Measurements from ENCODE around the gene APOOL. TPM values are rescaled to one million over a fixed set of nuclear protein-coding genes. Genes with fewer than 3 reads are reported as not detected.
A peak's percentile ranks its signal among the peaks of the same experiment; 100 is the strongest.

Gene APOOL
- total and polyA plus RNA-seq, 9 of the 15 experiments (the other 6 are each of a cell fraction or from before 2014, with no cell fraction given) = 4.6 to 20.5 (median 10.2) TPM

GRCh38 chrX:85003655-85004244 lies at the start of gene APOOL (continued):
- TF ChIP-seq DDX20 (tag; IDR thresholded peaks at IDR 0.05; ENCODE audit: low read depth) (no peak), HOXB6 (CRISPR knock-in tag; IDR thresholded peaks at IDR 0.05; ENCODE audit: borderline replicate concordance) (no peak), SMARCA5 (IDR thresholded peaks at IDR 0.05) (no peak), ZNF175 (CRISPR knock-in tag; IDR thresholded peaks at IDR 0.05; ENCODE audit: low read depth) (no peak), GMEB1 (CRISPR knock-in tag; IDR thresholded peaks at IDR 0.05) (no peak), E2F5 (CRISPR knock-in tag; IDR thresholded peaks at IDR 0.05) (no peak), RBM14 (IDR thresholded peaks at IDR 0.05; ENCODE audit: borderline replicate concordance, insufficient read depth, low read depth, low read length) (no peak), MAFK (IDR thresholded peaks at IDR 0.05; ENCODE audit: low read length) (no peak), LEF1 (IDR thresholded peaks at IDR 0.05) (no peak), MCM3 (IDR thresholded peaks at IDR 0.05) (no peak), CHD1 (IDR thresholded peaks at IDR 0.05; ENCODE audit: low read length) (no peak), ZNF75A (CRISPR knock-in tag; IDR thresholded peaks at IDR 0.05) (no peak), KAT7 (CRISPR knock-in tag; IDR thresholded peaks at IDR 0.05; ENCODE audit: borderline replicate concordance) (0 out of 2 replicates have a peak, but pooled peaks have one; percentile 32), OTX1 (CRISPR knock-in tag; IDR thresholded peaks at IDR 0.05) (0 out of 2 replicates have a peak, but pooled peaks have one; percentile 21), TFAP4 (CRISPR knock-in tag; IDR thresholded peaks at IDR 0.05; ENCODE audit: borderline replicate concordance) (peak; percentile 98), KLF1 (tag; IDR thresholded peaks at IDR 0.05) (no peak), SAFB2 (IDR thresholded peaks at IDR 0.05; ENCODE audit: borderline replicate concordance, low read depth, low read length, severe bottlenecking) (no peak), THRB (CRISPR knock-in tag; conservative IDR thresholded peaks at IDR 0.05) (no peak), HES1 (IDR thresholded peaks at IDR 0.05; ENCODE audit: low read depth) (no peak), ZNF316 (IDR thresholded peaks at IDR 0.05) (no peak), ADNP (tag; IDR thresholded peaks at IDR 0.05) (no peak), CEBPG (CRISPR knock-in tag; IDR thresholded peaks at IDR 0.05) (no peak), CEBPG (tag; conservative IDR thresholded peaks at IDR 0.05 in 1 of 2, IDR thresholded peaks at IDR 0.05 in 1 of 2) (no peak), JUN (IDR thresholded peaks at IDR 0.05; ENCODE audit: borderline replicate concordance, low read depth, low read length) (no peak), JUN (CRISPR knock-in tag; IDR thresholded peaks at IDR 0.05; ENCODE audit: borderline replicate concordance) (no peak), RBM39 (optimal IDR thresholded peaks at IDR 0.05; ENCODE audit: low read depth, low read length) (no peak)
